Renal pelvis (tissue), 4 donors: ENCODE data around the gene RPL13. TPM values are rescaled to one million over a fixed set of nuclear protein-coding genes. Genes with fewer than 3 reads are reported as not detected.

ENCODE experiments used
- DNase-seq: peaks from one replicate; pipeline ENCODE4 v3.0.0-alpha.2; 2013
- polyA plus RNA-seq, 3 donors: library from polyadenylated mRNA; unstranded; fragments of 120-200 nt; gene quantifications; one replicate each; pipeline ENCODE4 v1.2.1, GENCODE V29; 2013; ENCODE audit not compliant: insufficient read length in 3 of 3

The RPL13 gene
- polyA plus RNA-seq, 3 donors: 2,112 to 2,734 (median 2,679) TPM

DNA sequence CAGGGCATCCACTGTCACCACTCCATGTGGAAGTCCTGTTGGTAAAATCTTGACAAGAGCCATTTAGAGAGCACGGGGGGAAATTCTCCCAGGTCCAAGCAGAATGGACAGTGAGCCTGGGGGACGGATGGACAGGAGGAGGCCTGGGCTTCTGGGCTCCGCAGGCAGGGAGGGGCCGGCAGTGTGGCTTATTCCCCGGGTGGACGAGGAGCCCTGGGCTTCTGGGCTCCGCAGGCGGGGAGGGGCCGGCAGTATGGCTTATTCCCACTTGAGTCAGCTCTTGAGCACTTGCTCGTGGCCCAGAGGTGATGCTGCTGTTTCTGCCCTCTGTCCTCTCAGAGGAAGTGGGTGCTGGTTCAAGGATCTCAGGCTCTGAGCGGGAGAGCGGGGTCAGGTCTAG, 22.2 kb upstream of the RPL13 start:
- no peak for DNase-seq

DNA sequence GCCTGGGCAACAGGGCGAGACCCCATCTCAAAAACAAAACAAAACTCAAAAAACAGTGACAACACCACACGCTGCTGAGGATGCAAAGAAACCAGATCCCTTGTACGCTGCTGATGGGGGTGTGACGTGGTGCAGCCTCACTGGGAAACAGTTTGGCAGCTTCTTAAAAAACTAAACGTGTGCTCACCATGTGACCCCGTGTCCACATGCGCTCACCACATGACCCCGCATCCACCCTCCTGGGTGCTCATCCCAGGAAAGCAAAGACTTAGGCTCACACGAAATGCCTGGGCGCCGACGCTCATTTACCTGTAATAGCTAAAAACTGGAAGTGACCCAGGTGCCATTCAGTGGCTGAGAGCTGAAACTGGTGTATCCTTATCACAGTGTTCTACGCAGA, 19.9 kb upstream of the RPL13 start:
- no peak for DNase-seq

DNA sequence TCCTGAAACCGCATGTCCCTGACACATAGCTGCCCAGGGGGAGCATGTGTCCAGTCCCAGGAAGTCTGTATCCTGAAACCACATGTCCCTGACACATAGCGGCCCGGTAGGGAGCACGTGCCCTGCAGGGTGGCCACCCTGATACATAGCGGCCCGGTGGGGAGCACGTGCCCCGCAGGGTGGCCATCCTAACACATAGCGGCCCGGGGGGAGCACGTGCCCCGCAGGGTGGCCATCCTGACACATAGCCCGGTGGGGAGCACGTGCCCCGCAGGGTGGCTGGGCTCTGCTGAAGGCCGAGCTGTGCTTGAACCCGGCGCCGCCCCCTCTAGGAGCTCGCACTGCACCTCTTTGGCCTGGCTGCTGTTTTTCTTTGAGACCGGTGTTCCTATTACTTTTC, 18.7 kb upstream of the RPL13 start:
- DNase-seq: no peak

DNA sequence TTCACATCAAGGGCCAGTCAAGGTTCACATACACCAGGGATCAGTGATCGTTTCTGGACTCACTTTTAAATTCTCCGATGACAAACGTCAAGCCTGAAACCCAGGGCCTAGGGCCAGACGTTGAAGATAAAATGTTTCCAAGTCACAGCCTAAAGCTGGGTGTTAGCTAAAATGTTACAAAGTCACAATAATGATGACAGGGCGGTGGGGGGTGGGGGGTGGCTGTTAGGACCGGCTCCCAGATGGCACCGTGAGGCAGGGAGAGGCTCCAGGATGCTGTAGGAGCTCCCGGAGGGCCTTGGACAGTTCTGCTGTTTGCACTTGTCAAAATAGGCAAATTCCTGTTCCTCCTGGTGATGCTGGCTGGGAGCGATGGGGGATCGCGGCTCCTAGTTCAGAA, 16.4 kb upstream of the RPL13 start:
- no peak for DNase-seq

DNA sequence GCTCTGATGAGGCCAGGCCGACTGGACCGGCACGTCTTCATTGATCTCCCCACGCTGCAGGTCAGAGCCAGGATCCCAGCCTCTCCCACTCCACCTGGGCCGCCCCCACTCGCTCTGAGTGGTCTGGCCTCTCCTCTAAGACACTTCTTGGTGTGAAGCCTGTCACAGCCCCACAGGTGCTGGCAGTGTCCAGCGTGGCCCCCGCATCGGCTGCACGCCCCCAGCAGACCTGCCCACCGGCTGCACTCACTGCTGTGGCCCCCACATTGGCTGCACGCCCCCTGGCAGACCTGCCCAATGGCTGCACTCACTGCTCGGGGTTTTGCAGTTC, 15.8 kb upstream of the RPL13 start:
- DNase-seq: no peak

DNA sequence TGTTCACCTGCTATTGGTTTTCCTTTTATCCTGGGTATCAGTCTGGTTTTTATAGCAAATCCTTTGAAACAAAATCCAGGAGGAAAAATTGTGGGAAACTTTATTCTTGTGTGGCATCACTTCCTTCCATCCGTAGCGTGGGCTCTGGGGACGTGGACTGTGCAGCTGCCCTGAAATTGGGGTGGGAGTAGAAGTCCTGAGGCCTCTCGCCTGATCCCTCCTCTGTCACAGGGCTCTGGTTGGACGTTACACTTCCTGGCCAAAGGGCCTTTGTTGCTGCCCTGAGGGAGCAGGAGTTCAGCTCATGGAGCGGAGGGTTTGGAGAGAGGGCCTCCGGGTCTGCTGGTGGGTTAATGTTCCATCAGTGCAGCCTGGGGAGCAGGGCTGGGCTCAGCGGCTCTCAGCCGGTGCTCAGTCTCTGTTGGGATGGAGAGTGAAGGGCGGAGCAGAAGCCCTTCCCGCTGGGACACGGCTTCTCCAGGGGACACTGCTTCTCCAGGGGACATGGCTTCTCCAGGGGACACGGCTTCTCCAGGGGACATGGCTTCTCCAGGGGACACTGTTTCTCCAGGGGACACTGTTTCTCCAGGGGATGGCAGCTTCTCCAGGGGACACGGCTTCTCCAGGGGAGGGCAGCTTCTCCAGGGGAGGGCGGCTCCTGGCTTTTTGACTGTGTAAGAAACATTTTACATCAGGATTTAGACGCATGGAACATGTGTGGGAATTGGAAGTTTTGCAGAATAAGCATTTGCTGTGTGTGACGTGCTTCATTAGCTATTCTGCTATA, 15.2 kb upstream of the RPL13 start:
- DNase-seq: no peak

DNA sequence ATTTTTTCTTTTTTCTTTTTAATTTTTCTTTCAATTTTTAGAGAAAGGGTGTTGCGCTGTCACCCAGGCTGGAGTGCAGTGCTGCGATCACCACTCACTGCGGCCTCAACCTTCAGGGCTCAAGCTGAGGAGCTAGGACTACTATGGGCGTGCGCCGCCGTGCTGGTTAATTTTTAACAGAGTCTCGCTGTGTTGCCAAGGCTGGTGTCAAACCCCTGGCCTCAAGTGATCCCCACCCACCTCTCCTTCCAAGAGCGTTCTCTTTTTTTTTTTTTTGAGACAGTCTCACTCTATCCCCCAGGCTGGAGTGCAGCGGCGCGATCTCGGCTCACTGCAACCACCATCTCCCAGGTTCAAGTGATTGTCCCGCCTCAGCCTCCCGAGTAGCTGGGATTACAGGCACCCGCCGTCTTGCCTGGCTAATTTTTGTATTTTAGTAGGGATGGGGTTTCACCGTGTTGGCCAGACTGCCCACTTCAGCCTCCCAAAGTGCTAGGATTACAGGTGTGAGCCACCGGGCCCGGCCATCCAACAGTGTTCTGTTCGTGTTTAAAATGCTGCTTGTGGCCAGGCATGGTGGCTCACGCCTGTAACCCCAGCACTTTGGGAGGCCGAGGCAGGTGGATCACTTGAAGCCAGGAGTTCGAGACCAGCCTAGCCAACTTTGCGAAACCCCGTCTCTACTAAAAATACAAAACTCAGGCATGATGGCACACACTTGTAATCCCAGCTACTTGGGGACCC, 14.5 kb upstream of the RPL13 start:
- no peak for DNase-seq

DNA sequence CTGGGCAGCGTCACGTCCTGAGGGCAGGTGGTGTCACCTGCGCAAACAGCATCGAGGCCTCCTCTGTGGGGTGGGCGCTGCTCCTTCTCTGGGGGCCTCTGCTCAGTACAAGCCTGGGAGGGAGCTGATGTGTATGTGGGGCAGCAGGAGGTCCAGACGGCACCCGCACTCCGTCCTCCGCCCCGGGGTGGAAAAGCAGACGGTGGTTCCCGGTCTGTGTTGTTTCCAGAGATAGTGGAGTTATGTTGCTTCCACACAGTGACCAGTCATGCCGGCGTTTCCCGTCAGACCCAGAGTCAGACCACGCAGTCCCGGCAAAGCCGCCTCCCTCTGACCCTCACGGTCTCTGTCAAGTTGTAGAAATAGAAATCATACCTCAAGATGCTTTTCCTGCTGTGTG, 13.7 kb upstream of the RPL13 start:
- DNase-seq: no peak

DNA sequence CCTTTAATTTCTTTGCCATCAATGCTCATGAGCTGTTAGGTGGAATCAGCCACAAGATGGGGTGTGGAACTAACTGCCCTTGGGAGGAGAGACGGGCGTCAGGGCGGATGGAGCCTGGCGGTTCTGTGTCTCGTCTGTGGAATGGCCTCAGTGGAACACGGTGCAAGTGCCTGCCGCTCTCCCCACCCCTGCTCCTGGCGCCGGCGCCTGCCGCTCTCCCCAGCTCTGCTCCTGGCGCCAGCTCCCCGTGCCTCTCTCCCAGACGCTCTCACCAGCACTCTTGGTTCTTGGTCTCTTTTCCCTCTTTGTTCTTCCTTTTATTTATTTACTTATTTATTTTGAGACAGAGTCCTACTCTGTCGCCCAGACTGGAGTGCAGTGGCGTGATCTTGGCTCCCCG, 13.2 kb upstream of the RPL13 start:
- no peak for DNase-seq

DNA sequence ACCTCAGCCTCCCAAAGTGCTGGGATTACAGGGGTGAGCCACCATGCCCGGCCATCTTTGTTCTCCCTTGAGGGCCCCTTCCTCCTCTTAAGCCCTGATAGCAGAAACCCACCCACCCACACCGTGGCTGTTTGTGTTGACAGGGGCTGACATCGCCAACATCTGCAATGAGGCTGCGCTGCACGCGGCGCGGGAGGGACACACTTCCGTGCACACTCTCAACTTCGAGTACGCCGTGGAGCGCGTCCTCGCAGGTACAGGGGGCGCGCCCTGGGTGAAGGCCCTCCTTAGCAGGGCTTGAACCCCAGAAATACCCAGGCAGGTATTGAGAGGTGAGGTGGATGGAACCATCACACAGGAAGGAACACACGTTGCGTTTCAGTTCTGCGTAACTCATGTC, 12.6 kb upstream of the RPL13 start:
- no peak for DNase-seq

DNA sequence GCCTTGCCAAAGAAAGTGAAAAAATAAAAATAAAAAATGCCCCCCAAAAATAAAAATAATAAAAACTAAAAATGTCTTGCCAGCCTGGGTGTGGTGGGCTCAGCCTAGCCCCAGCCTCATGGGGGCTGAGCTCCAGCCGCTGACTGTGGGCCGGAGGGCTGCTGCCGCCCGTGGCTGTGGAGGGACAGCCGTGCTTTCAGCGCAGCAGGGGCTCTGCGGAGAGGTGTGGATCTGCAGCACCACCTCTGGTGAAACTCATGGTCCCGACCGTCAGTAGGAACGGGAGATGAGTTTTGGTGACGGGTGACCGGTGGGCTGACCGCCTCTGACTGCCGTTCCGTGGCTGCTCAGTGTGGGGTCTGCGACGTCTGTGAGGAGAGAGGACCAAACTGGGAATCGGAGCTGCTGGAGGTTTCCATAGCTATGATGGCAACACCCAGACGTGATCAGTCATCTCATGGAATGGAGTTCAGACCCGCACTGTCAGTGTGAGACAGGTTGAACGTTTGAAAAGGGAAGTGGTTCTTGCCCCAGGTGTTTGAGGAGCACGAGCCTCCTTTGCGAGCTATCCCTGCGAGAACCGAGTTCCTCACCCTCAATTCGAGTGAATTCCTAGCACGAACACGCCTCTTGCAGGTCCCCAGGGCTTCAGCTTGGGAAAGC, 12.0 kb upstream of the RPL13 start:
- no peak for DNase-seq

DNA sequence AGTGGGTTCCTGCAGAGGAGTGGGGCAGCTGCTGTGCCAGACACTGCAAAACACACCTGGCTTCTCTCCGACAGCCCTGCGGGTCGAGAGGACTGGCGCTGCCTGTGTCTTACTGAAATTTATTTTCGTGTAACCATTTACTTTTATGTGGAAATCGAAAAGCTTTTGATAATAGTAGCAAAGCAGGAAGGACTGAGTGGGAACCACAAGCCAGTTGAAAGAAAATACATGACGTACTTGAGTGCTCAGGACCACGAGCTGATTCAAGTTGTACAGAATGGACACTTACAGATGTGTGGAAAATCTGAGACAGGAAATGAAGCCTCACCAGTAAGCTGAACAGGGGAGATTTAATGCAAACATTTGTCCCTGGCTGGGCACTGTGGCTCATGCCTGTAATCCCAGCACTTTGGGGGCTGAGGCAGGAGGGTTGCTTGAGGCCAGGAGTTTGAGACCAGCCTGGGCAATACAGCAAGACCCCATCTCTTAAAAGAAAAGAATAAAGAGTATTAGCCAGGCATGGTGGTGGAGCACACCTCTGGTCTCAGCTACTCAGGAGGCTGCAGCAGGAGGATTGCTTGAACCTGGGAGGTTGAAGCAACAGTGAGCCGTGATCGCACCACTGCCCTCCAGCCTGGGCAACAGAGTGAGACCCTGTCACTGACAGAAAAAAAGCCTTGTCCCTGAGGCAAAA, 11.3 kb upstream of the RPL13 start:
- DNase-seq: no peak

DNA sequence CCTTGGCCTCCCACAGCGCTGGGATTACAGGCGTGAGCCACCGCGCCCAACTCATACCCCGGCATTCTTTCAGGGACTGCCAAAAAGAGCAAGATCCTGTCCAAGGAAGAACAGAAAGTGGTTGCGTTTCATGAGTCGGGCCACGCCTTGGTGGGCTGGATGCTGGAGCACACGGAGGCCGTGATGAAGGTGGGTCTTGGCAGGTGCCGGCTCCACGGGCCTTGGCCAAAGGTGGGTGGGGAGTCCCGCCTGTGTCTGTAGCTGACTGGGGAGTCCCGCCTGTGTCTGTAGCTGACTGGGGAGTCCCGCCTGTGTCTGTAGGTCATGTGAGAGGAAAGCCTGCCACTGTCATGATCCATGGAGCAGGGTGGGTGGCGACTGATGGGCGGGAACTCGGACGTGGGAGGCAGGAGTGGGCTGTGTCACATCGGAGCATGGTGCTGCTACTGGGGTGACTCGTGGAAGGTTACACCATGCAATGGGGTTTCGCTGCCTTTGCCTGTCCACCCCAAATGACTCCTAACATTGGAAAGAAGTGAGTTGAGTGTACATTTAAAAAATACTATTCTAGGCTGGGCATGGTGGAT, 10.0 kb upstream of the RPL13 start:
- DNase-seq: no peak

DNA sequence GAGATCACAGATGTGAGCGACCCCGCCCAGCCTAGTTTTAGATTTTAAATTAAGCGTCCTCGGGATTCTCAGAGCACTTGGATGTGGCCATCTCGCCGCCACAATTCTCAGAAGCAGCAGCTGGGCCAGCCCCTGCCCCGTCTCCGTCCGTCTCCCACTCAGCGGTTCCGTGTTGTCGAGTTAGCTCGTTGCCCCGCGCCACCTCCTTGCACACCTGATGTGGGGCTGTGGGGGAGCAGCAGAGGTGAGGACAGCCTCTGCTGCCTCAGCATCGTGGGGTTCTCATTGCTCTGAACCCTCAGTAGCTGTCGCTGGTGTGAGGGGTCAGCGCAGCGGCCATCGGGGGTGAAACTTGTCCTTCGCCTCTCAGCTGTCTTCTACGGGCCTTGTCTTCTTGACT, 8.2 kb upstream of the RPL13 start:
- no peak for DNase-seq

DNA sequence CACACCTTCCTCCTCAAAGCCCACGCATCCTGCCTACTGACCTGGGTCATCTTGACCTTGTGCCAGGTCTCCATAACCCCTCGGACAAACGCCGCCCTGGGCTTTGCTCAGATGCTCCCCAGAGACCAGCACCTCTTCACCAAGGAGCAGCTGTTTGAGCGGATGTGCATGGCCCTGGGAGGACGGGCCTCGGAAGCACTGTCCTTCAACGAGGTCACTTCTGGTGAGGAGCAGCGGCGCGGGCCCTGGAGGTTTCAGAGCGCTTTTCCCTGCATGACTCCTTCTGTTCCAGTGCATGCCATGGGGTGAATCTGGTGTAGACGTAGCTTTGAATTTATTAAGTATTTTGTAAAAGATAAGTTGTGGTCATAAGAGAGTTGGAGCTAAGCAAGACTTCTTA, 7.6 kb upstream of the RPL13 start:
- DNase-seq: no peak

DNA sequence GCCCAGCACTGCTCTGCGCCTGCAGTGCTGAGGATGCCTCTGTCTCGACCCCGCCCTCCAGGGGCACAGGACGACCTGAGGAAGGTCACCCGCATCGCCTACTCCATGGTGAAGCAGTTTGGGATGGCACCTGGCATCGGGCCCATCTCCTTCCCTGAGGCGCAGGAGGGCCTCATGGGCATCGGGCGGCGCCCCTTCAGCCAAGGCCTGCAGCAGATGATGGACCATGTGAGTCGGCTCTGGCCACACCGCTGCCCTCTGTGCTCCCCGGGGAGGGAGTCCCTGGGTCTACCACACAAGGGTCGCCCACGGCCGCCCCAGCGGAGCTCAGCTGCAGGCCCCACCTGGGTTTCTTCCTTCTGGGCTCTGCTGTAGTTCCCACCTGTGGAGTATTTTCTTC, 6.7 kb upstream of the RPL13 start:
- DNase-seq: no peak

DNA sequence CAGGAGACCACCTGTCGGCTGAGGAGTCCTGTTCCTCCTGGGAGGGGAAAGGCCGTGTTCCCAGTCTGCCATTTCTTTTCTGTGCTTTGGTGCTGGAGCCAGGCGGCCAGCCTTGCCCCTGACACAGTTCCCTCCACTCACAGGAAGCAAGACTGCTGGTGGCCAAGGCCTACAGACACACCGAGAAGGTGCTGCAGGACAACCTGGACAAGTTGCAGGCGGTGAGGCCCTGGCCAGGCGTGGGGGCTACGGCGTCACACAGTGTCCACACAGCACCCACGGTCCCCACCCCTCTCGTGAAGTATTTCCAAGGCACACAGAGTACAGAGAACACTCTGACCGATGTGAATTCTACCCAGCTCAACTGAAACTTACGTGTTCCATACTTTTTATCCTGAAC, 6.1 kb upstream of the RPL13 start:
- DNase-seq: no peak

DNA sequence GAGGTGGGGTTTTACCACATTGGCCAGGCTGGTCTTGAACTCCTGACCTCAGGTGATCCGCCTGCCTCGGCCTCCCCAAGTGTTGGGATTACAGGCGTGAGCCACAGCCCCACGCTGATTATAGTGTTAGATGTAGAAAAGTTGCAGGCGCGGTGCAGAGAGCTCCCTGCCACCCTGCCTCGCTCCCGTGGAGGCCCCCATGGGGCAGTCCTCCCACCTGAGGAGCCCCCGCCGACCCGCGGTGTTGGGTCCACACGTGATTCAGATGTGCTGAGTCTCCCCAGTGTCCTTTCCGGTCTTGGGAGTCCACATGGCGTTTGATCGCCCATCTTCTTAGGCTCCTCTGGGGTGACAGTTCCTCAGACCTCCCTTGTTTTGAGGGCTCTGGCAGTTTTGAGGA, 5.2 kb upstream of the RPL13 start:
- DNase-seq: no peak

DNA sequence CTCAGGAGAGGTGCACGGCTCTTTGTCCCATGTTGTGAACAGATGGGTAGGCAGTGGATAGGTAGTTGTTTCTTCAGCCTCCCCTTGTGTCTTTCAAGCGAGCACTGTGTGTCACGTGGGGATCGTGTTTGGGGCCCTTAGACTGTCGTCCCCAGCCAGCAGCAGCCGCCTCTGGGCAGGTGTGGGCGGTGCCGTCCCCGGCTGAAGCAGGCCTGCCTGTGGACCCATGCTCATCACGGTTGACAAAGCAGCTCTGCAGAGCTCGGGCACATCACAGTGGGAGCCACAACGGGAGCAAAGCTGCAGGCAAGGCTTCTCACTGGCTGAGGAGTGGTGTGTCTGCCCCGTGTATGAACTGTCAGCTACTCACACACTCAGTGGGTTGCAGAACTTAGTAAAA, 4.7 kb upstream of the RPL13 start:
- DNase-seq: no peak

DNA sequence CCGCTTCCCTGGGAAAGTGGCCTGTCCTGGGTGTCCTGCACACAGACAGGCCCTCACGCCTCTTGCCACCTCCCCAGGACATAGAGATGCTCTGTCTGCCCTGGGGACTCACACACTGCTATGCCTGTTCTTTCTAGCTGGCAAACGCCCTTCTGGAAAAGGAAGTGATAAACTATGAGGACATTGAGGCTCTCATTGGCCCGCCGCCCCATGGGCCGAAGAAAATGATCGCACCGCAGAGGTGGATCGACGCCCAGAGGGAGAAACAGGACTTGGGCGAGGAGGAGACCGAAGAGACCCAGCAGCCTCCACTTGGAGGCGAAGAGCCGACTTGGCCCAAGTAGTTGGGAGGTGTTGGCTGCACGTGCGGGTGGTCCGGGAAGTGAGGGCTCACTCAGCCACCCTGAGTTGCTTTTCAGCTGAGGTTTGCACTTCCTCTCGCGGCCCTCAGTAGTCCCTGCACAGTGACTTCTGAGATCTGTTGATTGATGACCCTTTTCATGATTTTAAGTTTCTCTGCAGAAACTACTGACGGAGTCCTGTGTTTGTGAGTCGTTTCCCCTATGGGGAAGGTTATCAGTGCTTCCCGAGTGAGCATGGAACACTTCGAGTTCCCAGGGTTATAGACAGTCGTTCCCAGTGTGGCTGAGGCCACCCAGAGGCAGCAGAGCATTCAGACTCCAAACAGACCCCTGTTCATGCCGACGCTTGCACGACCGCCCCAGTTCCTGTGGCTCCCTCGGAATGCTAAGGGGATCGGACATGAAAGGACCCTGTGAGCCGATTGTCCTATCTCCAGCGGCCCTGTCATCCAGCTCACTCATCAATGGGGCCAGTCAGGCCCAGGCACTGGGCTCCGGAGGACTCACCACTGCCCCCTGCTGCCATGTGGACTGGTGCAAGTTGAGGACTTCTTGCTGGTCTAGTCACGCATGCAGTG, 3.5 kb upstream of the RPL13 start:
- DNase-seq: peak; percentile 61
